PC-9 (cell line): ENCODE measurements around the gene PLEKHA5.

Experiments used
- EZH2 ChIP-seq: fragments of 200-600 bp; sonication (generic); IDR thresholded peaks from 2 replicates; pipeline ENCODE4 v1.8.0; 2017; ENCODE audit warnings: antibody characterized with exemption, low read depth
- TF ChIP-seq, protein P1 (sequence below): fragments of 200-600 bp; sonication (generic); conservative IDR thresholded peaks from 2 replicates; pipeline ENCODE4 v1.6.1; 2017; ENCODE audit warnings: mixed run types, antibody characterized with exemption, mild to moderate bottlenecking, moderate library complexity

DNA sequence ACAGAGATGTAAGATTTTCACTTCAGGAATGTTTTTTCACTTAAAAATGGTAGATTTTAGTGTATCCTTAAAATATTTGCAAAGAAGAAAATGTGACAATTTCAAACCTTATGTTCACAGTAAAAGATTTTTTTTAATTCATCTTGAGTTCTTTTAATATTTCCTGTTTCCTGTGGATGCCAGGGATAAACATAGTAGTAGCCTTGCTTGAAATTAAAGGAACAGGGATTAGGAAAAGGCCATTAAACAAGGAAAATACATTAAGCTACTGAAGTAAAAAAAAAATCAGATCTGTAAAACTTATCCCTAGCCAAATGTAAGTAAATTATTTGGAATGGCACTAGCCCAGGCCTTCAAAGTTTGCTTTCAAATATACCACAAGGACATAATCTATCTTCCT lies 171.7 kb downstream of the PLEKHA5 start:
- TF ChIP-seq, protein P1, sequence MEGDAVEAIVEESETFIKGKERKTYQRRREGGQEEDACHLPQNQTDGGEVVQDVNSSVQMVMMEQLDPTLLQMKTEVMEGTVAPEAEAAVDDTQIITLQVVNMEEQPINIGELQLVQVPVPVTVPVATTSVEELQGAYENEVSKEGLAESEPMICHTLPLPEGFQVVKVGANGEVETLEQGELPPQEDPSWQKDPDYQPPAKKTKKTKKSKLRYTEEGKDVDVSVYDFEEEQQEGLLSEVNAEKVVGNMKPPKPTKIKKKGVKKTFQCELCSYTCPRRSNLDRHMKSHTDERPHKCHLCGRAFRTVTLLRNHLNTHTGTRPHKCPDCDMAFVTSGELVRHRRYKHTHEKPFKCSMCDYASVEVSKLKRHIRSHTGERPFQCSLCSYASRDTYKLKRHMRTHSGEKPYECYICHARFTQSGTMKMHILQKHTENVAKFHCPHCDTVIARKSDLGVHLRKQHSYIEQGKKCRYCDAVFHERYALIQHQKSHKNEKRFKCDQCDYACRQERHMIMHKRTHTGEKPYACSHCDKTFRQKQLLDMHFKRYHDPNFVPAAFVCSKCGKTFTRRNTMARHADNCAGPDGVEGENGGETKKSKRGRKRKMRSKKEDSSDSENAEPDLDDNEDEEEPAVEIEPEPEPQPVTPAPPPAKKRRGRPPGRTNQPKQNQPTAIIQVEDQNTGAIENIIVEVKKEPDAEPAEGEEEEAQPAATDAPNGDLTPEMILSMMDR = no peak
- no peak for TF ChIP-seq EZH2
